HG03045 (cell line): ENCODE data around the gene MAP2K4.
"Not testable (repeated sequence)": the region's sequence is repeated elsewhere in the genome, so short reads cannot be mapped to it uniquely, and the experiment has no call there.

Source experiments
- ATAC-seq: cut with Tn5 transposase; IDR thresholded peaks from one replicate; pipeline ENCODE4 v1.9.1; 2021; ENCODE audit warnings: mild to moderate bottlenecking, moderate library complexity; ENCODE audit not compliant: unreplicated experiment

The MAP2K4 gene

GRCh38 chr17:12136243-12136642 lies 115.6 kb downstream of the MAP2K4 start:
- no peak for ATAC-seq

GRCh38 chr17:12136646-12137045 lies 116.0 kb downstream of the MAP2K4 start:
- ATAC-seq = no peak

DNA sequence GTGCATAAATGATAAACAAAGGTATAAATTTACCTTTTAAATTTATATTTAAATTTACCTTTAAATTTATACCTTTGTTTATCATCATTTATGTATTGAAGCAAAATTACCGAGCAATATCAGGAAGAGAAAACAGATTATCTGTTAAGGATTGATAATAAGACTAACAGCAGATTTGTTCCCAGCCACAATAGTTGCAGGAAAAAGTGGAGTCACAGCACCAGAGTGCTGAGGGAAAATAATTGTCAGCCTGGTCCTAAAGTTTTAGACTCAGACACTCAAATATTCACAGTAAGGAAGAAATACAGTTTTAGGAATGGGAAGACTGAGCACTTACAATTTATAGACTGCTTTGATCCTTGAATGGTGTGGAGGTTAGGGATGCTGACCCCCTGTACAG lies 117.2 kb downstream of the MAP2K4 start:
- ATAC-seq = no peak

DNA sequence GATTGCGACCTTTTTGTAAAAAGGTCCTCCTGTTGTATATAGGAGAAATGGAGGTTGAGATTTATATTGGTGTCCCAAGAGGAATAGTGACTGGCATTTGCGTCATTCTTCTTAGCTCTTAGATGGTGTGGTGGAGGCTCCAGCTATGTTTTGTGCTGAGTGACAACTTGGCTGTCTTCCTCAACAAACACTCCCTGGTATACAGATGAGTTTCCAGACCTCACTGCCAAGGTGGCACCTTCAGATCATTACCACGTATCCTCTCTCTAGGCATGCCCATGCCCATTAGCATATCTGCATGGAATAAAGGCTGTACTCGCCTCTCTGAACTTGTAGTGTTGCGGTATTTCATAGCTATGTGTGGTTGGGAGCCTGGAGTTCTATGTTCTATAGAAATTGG lies 120.0 kb downstream of the MAP2K4 start:
- ATAC-seq = no peak

GRCh38 chr17:12162187-12162586 lies 141.5 kb downstream of the MAP2K4 start:
- ATAC-seq = not testable (repeated sequence)

DNA sequence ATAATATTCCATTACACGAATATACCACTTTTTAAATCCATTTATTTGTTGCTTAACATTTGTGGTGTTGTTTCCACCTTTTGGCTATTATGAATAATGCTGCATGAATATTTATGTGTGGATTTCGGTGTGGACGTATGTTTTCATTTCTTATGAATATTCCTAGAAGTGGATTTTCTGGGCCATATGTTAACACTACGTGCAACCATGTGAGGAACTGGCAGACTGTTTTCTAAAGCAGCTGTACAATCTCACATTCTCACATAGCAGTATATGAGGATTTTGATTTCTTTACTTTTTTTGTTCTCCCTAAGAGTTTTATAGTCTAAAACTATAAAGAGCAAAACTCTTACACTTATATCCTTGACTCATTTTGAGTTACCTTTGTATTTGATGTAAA lies 143.4 kb downstream of the MAP2K4 start:
- no peak for ATAC-seq

GRCh38 chr17:12178644-12179330 lies 158.1 kb downstream of the MAP2K4 start:
- no peak for ATAC-seq

- ATAC-seq = no peak
These were observed 160.1 kb downstream of the MAP2K4 start for GRCh38 chr17:12180644-12181261.

- ATAC-seq = no peak
These were observed 167.0 kb downstream of the MAP2K4 start for GRCh38 chr17:12187658-12188057.

GRCh38 chr17:12193144-12193735 lies 172.6 kb downstream of the MAP2K4 start:
- ATAC-seq = no peak
